NK-92 (cell line): ENCODE data around the gene PTCD3.

Experiments
- DNase-seq: peaks from one replicate; lab custom pipeline; 2025; ENCODE audit not compliant: unreplicated experiment; lab: John Stamatoyannopoulos, UW

Gene PTCD3

DNA sequence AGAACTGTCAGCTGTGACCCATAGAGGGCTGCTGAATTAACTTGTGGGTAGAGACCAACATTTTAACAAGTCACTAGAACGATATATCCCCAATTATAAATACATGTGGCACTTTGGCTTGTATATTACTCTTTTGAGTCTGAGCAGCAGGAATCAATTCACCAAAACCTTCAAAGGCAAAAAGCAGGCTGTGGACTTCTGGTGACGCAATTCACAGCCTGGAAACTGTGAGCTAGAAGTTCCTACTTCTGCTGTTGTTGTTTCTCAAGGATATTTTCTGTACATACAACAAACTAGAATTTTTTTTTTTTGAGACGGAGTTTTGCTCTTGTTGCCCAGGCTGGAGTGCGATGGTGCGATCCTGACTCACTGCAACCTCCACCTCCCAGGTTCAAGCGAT, 37.3 kb downstream of the PTCD3 start:
- DNase-seq: no peak

DNA sequence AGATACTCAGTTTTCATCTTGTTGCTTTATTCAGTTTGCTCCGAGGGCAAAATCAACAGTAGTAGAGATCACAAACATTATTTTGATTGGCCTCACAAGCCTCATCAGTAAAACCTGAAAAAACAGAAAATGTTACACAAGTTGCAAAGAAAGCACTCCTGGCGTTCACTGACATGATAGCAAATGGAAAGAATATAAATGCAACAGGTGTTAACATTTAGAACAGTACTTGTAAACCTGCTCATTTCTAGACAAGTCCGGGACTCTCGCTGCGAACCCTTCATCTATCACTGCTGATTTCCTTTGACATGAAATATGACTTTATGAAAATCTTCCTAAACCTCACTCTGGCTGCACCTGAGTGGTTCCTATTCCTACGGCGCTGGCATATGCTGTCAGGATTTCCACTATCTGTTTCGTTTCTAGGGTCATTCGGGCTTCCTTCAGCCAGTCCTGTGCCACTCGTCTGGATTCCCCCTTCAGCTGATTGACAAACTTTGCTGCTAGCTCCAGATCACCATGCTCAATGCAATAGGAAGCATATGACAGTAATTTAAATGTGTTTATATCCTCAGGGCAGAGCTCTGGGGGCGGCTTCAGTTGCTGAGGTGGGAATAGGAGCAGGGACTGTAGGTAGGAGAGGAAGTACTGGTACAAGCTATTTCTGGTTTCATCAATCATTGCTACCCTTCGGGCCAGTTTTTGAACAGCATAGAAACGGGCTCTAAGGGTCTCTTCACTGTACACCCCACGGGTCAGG, 38.1 kb downstream of the PTCD3 start:
- DNase-seq: no peak

DNA sequence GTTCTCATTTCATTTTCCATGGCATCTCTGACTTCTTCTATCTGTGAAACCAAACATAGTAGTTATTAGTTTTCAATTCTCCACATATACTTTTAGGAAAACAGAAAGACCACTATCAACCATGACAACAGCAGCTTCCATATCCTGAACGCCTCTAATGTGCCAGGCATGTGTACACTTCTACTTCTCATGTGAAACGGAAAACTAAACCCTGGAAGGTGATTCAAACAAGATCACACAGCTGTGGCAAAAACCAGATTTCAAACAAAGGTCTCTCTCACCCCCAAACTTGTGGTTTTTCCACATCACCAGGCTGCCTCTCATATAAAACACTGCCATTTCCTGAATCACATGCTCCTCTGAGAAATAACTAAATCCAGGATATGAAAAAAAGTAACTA, 41.8 kb downstream of the PTCD3 start:
- no peak for DNase-seq

DNA sequence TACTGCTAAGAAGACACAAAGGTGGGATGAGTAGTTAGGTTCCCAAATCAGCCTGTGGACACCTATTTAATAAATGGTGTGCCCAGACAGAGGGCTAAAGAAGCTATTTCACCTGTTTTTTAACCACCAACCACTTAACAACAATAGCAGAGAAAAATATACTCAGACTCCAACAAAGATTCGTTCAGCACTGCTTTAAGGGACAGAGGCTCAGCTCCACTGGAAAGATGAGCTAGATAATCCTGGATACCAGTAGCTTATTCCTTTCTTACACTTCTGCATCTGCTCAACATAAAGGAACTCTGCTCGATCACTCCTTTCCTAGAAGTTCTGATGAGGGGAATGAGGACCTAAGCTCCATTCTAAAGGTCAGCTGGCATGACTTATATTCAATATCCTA, 44.5 kb downstream of the PTCD3 start:
- no peak for DNase-seq

DNA sequence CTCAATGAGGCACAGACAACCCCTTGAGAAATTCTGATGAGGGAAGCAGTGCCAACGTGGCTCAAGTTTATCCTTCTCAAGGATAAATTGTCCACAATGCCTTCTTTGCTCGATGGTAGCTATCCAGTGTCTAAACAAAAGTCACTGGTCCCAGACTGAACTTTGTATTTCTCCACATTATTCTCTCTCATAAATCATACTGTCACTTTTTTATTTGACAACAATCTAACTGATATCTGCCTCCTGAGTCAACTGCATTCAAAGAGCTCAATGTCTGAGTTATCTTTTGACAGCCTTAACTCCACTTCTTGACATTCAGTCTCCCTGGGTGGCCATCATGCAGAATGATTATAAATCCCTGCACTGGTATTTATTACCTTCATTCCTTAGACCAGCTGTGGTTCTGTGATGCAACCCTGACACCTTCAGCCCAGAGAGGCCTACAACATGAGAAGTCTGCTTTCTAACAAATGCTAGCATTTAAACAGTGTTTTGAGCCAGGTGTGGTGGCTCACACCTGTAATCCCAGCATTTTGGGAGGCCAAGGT, 51.0 kb downstream of the PTCD3 start:
- DNase-seq: no peak

DNA sequence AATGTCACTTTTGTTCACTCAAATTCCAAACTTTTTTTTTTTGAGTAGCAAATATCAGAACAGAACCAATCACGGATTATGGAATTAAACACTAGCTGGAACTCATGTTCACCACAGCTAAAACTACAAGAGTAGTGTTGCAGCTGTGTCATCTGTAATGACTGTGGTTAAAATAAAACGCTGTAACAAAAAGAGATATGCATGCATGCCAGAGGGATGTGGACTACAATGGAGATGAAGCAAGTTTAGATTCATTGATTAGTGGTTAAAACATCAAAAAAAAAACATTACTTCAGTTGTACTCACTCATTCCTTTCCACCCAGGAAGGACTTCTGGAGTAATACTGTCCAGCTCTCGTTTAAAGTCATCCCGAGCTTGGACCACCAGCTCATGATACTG, 52.3 kb downstream of the PTCD3 start:
- no peak for DNase-seq

DNA sequence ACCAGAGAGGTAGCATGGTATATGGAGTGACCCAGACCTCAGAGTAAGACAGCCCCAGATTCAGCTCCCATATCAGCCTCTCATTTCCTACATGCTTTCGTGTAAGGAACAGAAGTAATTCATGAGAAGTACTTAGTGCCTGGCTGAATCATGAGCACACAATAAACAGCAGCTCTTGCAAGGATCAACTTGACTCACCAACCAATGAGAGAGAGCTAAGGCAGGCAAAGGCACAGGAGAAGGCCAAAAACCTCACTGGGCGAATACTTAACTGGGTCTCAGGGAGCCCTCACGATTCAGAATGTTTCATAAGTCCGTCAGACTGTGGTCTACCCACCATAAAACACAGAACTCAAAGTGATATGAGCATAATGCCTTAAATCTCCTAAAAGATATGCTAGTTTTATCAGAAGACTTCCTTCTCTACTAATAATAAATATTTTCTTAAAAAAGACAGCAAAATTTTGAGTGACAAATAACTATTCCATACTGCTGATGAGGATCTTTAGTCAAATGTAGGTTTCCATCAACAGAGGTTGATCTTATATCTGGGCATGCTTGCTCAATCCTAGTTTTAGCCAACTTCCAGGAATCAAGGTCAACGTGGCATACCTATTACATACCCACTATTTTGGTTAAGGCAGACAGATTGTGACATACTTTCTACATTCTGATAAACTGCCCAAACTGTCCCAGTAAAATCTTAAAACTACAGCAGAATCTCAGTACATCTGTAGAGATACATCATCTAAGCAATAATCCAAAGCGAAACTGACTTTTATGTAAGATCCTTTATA, 54.3 kb downstream of the PTCD3 start:
- no peak for DNase-seq

DNA sequence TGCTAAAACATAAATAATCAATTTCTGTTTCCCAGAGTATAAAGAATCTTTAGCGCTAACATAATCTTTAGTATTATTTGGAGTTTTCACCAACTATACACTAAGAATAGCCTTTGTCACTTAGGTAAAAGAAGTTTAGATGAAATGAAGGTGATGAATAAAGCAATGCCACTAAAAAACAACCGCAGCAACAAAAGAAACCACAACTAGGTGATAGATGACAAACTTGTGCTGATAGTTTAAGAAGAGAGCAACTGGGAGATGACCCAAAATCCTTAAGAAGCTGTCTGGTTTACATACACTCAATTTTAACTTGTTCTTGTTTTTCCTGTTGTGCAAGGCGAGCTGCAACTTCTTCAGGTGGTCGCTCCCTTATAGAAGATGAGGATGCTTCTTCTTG, 64.4 kb downstream of the PTCD3 start:
- DNase-seq: no peak

DNA sequence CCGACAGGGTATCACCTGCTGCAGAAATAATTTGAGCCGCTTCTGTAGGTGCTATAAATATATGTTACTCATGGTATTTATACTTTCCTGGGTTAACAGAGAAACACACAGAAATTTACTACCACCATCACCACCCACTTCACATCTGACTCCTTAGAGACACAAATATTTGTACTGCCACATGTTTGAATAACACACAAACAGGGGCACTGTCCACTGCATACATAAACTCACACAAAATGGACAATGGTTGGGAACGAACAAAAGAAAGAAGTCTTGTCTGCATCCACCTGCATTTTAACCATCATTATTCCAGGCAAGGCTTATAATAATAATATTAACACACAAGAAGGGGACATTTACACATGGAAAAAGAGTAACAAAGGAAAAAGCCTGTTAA, 65.3 kb downstream of the PTCD3 start:
- no peak for DNase-seq

DNA sequence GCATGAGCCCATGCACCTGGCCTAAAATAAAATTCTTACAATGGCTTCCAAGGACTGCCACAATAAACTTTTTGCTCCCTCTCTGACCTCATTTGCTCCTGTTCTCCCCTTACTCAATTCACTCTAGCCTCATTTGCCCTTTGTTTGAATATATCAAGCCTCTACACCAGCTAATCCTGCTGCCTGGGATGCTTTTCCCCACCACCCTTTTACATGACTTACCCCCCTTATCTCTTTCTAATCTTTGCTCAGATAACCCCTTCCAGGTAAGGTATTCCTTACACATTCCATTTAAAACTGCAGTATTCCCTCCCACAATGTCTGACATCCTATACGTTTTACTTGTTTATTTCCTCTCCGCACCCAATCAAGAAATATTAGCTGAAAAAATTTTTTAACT, 66.6 kb downstream of the PTCD3 start:
- no peak for DNase-seq

DNA sequence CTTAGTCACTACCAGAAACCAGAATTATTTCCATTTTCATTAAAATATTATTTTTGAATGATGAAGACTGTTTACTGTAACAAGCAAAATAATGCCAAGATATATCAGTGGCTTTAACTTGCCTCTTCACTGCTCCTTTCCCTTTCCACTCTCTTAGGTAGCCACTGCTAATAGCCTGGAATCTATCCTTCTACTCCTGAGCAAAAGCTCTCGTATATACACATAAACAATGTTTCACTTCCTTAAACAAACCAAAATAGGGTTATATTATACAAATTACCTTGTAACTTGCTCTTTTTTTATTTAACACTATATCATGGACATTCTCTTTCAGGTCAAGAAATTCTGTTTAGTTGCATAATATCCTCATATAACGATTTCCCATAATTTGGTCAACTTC, 68.4 kb downstream of the PTCD3 start:
- no peak for DNase-seq

DNA sequence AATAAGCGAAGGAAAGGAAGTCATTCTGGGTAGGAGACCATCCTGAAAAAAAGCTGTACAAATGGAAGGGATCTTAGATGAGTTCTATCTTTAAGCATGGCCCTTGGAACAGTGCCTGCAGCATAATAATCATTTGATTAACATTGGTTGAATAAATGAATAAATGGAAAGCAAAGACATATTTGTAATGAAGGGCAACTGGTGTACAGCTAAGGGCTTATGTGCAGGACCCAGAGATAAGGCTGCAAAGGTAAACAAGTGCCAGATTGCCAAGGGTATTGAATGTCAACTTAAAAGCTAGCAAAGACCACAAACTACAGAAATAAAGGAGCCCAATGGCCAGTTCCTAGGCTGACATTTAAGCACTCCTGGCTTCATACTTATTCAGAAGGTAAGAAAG, 69.8 kb downstream of the PTCD3 start:
- DNase-seq: no peak

DNA sequence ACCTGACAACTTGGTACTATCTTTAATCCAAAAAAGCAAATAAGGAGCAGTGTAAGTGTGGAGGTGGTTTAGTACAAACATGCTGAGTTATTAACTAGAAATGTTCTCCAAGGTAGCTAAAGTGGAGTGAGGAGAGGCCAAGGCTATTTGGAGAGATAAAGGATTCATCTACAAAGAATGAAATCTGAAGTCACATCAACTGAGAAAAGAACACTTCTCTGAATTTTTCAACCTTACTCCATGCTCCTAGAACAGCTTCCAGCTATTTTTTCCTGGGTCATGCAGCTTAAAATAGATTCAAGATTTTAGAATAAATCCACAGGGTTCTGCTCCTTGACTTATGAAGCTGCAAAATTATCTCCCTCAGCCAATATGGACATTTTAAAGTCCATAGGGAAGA, 70.6 kb downstream of the PTCD3 start:
- no peak for DNase-seq

DNA sequence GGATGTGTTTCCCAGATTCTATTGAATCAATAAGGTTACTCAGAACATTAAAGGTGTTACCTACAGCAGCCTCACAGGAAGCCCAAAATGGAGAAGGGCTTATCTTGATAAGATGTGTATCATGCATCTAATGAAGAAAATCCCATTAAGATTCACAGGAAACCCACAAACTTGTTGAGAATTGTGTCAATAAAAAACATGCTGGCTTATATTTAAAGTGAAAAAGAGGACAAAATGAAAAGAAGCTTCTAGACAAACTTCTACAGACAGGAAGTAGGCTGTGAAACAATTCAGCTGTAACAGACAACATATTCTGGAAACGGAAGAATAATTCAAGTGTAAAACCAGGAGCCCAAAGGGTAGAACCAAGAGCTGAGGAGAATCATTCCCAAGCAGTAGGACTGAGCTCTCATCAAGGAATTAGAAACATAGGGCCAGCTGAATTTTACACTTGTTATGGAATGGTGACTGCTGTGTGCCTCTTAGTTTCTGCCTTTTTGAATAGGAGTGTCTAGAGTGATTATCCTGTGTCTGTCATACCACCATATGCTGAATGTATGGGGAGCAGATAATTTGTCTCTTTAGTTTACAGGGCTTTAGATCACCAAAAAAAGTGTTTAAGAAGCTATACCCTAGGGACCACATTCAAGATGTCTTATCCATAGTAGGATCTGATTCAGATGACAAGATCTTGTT, 79.6 kb downstream of the PTCD3 start:
- no peak for DNase-seq

DNA sequence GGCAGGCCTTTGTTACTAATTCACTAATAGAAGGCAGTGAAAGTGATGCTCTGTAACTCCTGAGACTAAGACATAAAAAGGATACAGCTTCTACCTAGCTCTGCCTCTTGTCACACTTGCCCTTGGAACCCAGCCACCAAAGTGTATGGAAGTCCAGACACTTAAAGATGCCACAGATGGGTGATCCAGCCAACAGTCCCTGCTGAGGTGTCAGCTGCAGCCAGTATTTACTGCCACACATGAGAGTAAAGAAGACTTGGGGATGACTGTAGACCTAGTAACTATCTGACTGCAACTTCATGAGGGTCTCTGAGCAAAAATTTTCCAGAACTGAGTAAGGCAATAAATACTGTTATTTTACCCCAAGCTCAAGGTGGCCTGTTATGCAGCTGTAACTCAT, 80.4 kb downstream of the PTCD3 start:
- DNase-seq: no peak

DNA sequence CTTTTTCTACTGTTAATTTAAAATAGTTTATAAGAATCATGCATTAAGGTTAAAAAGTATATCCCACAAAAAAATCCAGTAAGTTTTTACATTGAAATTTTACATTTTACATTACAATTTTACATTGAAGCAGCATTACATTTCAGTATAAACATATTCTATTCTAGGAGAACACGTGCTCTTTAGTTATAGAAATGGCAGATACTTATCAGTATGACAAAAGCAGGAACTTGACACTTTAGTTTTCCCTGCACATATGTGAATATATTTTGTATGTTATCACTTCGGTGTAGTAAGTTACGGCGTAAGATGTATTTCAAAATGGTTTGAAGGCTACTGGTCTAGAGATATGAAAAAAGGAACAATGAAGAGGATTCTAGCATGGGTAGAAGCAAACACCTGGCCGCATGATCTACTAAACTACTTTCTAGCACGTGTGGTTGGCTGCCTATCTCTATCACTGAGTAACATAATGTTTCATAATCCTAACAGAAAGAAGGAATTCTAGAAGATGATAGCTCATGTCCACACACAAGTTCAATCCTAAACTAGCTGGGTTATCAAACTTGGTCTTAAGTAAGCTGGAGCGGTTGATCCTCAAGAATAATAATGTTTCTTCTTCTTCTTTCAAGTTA, 83.9 kb downstream of the PTCD3 start:
- DNase-seq: no peak
